ENCODE measurements around the gene TAS1R2.

- TF ChIP-seq CTCF (IDR thresholded peaks at IDR 0.05), result no peak
- no peak for TF ChIP-seq POLR2A (IDR thresholded peaks at IDR 0.05)
- TF ChIP-seq POLR2AphosphoS5 (IDR thresholded peaks at IDR 0.05), result no peak
Measured at GRCh38 chr1:18816808-18817207, 42.7 kb downstream of the TAS1R2 start.

All from prostate gland (tissue), 2 donors.